ENCODE measurements around the gene AKAP9.

Gene AKAP9

DNA sequence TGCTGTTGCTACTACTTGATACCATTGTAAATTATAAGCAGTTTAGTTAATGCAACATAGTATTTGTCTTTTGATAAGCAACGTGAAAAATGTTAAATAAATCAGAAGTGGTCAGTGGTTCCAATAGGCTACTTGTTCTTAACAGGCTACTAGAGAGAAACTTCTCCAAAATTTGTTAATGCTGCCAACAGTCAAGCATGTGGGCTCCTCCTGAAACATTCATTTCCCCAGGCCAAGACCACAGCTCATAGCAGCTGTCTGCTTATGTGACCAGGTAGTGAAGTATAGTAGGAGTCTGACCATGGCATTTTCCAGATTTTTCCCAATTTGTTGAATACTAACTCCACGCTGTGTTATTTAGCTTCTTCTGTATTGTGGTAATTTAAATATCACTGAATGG is 112.7 kb downstream of the AKAP9 start:
- TF ChIP-seq, protein P1, sequence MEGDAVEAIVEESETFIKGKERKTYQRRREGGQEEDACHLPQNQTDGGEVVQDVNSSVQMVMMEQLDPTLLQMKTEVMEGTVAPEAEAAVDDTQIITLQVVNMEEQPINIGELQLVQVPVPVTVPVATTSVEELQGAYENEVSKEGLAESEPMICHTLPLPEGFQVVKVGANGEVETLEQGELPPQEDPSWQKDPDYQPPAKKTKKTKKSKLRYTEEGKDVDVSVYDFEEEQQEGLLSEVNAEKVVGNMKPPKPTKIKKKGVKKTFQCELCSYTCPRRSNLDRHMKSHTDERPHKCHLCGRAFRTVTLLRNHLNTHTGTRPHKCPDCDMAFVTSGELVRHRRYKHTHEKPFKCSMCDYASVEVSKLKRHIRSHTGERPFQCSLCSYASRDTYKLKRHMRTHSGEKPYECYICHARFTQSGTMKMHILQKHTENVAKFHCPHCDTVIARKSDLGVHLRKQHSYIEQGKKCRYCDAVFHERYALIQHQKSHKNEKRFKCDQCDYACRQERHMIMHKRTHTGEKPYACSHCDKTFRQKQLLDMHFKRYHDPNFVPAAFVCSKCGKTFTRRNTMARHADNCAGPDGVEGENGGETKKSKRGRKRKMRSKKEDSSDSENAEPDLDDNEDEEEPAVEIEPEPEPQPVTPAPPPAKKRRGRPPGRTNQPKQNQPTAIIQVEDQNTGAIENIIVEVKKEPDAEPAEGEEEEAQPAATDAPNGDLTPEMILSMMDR (IDR thresholded peaks at IDR 0.05; ENCODE audit: insufficient read depth, low read length, missing control alignments): no peak
- ChIA-PET POLR2A (no interaction called here), CTCF (interaction anchor here (1.4 kb wide), 2 partner anchors 22 to 223 kb away, joined by 3 to 5 read pairs; no protein-coding TSS in a partner anchor)
- H3K4me3 ChIP-seq (ENCODE audit: low read depth, low read length): no peak overlapping the region
- no peak for DNase-seq (ENCODE audit: low read depth, low spot score)

DNA sequence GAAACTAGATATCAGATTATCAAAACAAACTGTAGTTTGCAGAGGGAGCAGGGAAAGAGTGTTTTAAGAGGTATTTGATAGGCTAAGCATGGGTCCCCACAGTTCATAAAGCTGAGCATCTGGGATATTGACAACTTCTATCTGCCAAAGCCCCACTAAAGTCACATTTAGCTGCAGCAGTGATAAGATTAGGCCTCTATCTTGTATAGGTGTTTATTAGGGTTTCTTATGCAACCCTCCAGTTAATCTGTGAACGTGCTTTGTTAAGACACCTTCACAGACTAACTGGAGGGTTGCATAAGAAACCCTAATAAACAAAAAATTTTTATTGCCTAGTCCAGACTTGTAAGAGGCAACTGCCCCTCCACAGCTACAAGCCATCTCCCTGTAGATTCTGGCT is 115.6 kb downstream of the AKAP9 start:
- no peak for DNase-seq (ENCODE audit: low read depth, low spot score)
- TF ChIP-seq, protein P1 (IDR thresholded peaks at IDR 0.05; ENCODE audit: insufficient read depth, low read length, missing control alignments): no peak
- H3K4me3 ChIP-seq (ENCODE audit: low read depth, low read length): no peak overlapping the region
- POLR2A ChIA-PET: no interaction called here
- CTCF ChIA-PET: interaction anchor here (1.5 kb wide), 1 partner anchor 69 kb away, joined by 3 read pairs; no protein-coding TSS in a partner anchor

DNA sequence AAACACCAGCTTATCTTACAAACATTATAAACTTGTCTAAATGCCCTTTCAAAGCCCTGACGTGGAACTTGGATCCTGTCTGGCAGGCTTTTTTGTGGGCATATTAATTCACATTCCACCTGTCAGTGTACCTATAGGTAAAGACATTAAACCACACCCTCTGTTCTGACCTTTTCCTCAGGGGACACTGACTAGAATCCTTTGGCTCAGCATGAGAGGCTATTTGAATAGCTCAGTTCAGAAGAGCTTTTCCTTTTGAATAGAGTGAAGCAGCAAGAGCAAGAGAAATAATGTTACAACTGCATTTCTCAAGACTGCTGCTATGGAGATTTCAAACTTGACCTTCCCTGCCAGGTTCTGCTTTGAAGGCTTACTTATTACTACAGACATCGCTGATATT is 116.7 kb downstream of the AKAP9 start:
- no peak for DNase-seq (ENCODE audit: low read depth, low spot score)
- ChIA-PET CTCF (interaction anchor here (0.7 kb wide), 1 partner anchor 9 kb away, joined by 3 read pairs; no protein-coding TSS in a partner anchor), POLR2A (no interaction called here)
- TF ChIP-seq, protein P1 (IDR thresholded peaks at IDR 0.05; ENCODE audit: insufficient read depth, low read length, missing control alignments): no peak
- no peak overlapping the region for H3K4me3 ChIP-seq (ENCODE audit: low read depth, low read length)

DNA sequence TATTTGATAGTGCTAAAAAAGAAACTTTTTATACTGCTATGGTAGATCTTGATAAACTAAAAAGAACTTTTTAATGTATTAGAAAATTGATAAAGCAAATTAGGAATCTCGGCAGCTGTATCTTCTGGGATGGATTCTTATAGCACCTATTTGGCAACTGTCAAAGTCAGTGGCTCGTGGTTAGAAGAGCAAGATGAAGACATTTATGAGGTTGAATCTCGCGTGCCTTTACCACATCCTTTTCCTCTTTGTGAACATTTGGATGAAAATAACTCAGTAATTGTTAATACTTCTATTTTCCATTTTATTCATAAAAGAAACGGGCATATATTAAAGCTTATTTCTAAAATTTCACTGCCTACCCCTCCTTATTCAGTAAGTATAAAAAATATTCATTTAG is 117.4 kb downstream of the AKAP9 start:
- no peak overlapping the region for H3K4me3 ChIP-seq (ENCODE audit: low read depth, low read length)
- CTCF ChIA-PET: interaction anchor here (0.7 kb wide), 1 partner anchor 10 kb away, joined by 3 read pairs; no protein-coding TSS in a partner anchor

DNA sequence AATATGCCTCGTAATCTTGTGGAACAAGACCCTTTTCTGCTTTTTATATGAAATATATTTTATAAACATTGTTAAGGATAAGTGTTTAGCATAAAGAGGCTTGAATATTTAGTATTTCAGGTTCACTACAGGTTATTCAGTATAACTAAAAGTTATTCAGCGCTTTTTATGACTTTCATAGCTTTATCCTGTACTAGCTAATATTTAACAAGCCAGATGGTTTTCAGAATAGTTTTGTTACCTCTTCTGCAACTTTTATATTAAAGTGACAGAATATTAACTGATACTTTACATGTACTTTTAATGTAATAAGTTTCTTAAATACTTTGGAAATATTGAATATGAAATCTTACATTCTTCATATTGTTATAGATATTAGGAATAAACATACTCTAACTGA is 118.2 kb downstream of the AKAP9 start:
- TF ChIP-seq, protein P1 (IDR thresholded peaks at IDR 0.05; ENCODE audit: insufficient read depth, low read length, missing control alignments): no peak
- H3K4me3 ChIP-seq (ENCODE audit: low read depth, low read length): no peak overlapping the region
- ChIA-PET POLR2A (no interaction called here), CTCF (no interaction called here)
- DNase-seq (ENCODE audit: low read depth, low spot score): no peak

More for the DNA sequence above, 117.4 kb downstream of the AKAP9 start:
- TF ChIP-seq, protein P1 (IDR thresholded peaks at IDR 0.05; ENCODE audit: insufficient read depth, low read length, missing control alignments): no peak
- POLR2A ChIA-PET: no interaction called here
- DNase-seq (ENCODE audit: low read depth, low spot score): no peak

DNA sequence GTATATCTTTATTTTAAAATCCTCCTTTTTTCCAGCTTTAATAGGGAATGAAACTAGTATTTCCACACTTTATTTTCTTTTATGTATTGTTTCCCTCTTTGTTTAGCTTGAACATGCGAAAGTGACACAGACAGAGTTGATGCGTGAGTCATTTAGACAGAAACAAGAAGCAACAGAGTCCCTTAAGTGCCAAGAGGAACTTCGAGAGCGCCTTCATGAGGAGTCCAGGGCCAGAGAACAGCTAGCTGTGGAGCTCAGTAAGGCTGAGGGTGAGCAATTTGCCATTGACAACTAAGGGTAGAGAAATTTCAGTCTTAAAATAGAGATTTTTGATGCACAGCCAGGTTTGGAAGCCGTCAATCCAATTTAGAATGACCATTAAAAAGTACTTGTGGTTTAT is 120.5 kb downstream of the AKAP9 start:
- DNase-seq (ENCODE audit: low read depth, low spot score): no peak
- ChIA-PET POLR2A (no interaction called here), CTCF (interaction anchor here (0.6 kb wide), 1 partner anchor 138 kb away, joined by 3 read pairs; no protein-coding TSS in a partner anchor)
- H3K4me3 ChIP-seq (ENCODE audit: low read depth, low read length): no peak overlapping the region
- TF ChIP-seq, protein P1 (IDR thresholded peaks at IDR 0.05; ENCODE audit: insufficient read depth, low read length, missing control alignments): no peak
